Body of pancreas (tissue), 4 donors: Measurements from ENCODE around the gene LTBR.

Source experiments
- POLR2A ChIP-seq, 3 donors: fragments of 450-650 bp; IDR thresholded peaks; one replicate each; pipeline ENCODE4 v1.6.1; 2016; ENCODE audit warnings: antibody characterized with exemption in 3 of 3, mild to moderate bottlenecking in 2 of 3
- TF ChIP-seq, protein P1 (sequence below), 7 experiments: fragments of 450-650 bp in 4 of 7; fragments of 200-600 bp in 3 of 7; sonication (generic) in 3 of 7; IDR thresholded peaks; one replicate each; pipeline ENCODE4 v1.5.1; 2016 to 2019; ENCODE audit warnings: antibody characterized with exemption in 7 of 7

DNA sequence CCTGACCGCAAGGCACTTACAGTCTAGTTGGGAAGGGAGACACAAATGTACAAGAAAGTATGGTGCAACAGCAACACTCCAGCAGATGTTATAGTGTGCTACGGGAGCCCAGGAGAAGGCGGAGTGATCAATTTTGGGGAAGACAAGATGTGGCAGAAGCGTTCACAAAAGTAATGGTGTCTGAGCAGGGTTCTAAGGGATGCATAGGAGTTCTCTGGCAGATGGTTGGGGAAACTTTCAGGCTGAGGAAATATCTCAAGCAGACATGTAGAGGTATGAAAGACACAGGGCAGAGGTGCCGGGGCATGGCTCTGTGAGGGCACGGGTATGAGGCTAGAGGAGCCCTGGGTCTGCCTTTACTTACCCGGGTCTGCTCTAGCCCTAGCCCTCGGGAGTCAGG lies 37.0 kb upstream of the LTBR start:
- TF ChIP-seq, protein P1, sequence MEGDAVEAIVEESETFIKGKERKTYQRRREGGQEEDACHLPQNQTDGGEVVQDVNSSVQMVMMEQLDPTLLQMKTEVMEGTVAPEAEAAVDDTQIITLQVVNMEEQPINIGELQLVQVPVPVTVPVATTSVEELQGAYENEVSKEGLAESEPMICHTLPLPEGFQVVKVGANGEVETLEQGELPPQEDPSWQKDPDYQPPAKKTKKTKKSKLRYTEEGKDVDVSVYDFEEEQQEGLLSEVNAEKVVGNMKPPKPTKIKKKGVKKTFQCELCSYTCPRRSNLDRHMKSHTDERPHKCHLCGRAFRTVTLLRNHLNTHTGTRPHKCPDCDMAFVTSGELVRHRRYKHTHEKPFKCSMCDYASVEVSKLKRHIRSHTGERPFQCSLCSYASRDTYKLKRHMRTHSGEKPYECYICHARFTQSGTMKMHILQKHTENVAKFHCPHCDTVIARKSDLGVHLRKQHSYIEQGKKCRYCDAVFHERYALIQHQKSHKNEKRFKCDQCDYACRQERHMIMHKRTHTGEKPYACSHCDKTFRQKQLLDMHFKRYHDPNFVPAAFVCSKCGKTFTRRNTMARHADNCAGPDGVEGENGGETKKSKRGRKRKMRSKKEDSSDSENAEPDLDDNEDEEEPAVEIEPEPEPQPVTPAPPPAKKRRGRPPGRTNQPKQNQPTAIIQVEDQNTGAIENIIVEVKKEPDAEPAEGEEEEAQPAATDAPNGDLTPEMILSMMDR (IDR thresholded peaks at IDR 0.05) = no peak
- TF ChIP-seq POLR2A (IDR thresholded peaks at IDR 0.05) = no peak
